ENCODE measurements around the gene PITPNM3.

The PITPNM3 gene

DNA sequence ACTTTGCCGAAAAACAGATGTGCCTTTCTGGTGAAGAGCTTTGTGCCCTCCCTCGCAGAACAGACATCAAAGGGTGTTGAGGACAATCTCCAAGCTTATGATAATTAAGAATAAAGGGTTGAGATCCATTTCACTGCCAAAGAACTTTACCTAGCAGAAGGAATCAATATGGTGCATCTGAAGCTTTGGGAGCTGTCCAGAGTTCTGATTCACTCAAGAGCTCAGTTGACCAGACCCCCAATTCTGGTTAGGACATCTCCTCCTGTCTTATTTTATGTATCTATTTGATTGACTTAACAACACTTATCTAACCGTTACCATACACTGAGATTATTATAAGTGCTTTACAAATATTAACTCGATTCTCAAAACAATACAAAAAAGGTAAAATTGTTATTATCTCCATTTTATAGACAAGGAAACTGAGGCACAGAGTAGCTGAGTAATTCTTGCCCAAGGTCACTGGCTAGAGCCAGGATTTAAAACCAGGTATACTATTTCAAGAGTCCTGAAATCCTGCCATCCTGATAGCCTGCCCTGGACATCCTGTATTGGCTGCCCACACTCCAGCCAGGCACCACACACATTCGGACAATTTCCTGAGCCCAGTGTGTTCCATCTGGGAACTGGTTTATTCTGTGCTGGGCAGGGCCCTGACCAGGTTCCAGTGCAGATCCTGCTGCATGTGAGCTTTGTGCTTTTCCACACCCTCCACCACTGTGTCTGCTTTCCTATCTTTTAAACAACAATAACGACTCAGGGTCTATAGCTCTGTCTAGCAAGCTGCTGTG is 29.8 kb downstream of the PITPNM3 start:
- DNase-seq (ENCODE audit: low read depth in 2 of 2), result no peak

GRCh38 chr17:6525731-6526130 is 30.6 kb downstream of the PITPNM3 start:
- no peak for DNase-seq (ENCODE audit: low read depth in 2 of 2)

GRCh38 chr17:6525141-6525540 is 31.2 kb downstream of the PITPNM3 start:
- no peak for DNase-seq (ENCODE audit: low read depth in 2 of 2)

DNA sequence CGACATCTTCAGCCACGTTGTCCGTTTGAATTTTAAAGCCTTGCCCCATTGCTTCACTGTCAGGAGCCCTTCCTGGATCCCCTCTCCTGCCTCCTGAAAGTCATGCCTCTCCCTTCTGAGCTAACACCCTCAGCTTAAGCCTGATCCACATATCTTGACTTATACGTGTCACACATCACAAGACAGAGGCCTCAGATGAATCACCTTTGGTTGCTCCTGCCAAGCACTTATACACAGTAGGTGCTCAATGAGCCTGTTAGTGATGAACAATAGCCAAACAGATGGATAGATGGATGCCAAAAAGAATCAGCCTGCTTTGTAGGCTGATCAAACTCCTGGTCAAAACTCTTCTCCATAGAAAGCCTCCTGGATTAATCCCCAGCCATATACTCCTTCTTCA is 31.8 kb downstream of the PITPNM3 start:
- DNase-seq (ENCODE audit: low read depth in 2 of 2), result no peak

DNA sequence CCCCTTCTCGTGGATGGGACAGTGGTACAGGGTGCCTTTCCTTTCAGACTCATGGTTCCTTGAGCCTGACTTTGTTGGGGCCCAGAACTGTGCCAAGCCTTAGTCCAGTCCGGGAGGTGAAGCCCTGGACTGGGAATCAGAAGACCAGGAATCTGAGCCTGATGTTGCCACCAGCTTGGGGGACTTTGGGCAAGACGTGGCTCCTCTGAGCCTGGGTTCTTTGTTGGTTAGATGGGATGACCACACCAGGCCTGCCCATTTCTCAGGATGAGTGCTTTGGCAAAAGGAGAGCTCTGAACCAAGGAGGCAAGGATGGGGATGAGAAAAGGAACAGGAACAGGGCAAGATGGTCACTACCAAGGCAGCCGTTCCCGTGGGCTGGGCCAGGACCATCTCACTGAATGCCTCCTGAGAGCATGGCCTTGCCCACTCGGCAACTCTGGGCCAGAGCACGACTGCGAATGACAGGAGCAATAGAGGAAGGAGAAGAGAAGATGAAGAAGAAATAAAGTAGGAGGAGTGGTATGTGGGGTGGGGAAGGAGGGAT is 32.5 kb downstream of the PITPNM3 start:
- DNase-seq (ENCODE audit: low read depth in 2 of 2), result no peak

DNA sequence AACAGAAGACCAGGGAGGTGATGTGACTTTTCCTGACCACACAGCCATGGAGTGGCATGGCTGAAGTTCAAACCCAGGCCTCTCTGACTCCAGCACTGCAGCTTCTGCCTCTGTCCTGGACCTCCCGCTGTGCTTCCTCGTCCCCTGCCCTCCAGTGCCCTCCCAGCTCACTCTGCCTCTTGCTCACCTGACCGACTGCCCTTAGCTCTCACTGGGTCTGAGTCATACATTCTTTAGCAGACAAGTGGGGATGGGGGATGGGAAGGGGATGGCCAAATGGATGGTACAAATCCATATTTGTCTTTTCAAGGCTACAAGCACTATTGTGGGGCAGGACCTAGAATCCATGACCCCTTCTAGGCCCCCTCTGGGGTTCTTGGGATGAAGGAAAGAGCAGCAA is 33.0 kb downstream of the PITPNM3 start:
- no peak for DNase-seq (ENCODE audit: low read depth in 2 of 2)

GRCh38 chr17:6521586-6521985 is 34.8 kb downstream of the PITPNM3 start:
- no peak for DNase-seq (ENCODE audit: low read depth in 2 of 2)

- DNase-seq (ENCODE audit: low read depth in 2 of 2), result no peak
Measured at GRCh38 chr17:6517062-6517461, 39.3 kb downstream of the PITPNM3 start.

- DNase-seq (ENCODE audit: low read depth in 2 of 2), result no peak
Measured at GRCh38 chr17:6514371-6514770, 42.0 kb downstream of the PITPNM3 start.

DNA sequence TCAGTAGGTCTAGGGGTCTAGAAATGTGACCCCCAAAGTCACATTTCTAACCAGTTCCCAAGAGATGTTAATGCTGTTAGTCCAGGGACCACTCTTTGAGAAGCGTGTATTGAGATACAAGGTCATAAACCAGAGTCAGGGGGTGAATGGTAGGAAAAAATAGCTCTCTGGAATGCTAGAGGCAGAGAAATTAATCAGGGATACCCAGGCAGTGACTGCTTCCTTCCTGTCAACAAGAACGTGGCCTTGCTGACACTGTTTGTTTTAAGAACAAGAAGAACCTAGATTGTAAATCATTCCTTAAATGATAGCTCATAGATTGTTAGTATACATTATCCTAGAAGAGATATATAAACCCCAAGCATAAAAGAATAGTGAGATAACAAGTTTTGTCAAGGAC is 43.8 kb downstream of the PITPNM3 start:
- DNase-seq (ENCODE audit: low read depth in 2 of 2), result no peak

- no peak for DNase-seq (ENCODE audit: low read depth in 2 of 2)
Measured at GRCh38 chr17:6510321-6510977, 45.9 kb downstream of the PITPNM3 start.

GRCh38 chr17:6509921-6510320 is 46.4 kb downstream of the PITPNM3 start:
- DNase-seq (ENCODE audit: low read depth in 2 of 2), result no peak

DNA sequence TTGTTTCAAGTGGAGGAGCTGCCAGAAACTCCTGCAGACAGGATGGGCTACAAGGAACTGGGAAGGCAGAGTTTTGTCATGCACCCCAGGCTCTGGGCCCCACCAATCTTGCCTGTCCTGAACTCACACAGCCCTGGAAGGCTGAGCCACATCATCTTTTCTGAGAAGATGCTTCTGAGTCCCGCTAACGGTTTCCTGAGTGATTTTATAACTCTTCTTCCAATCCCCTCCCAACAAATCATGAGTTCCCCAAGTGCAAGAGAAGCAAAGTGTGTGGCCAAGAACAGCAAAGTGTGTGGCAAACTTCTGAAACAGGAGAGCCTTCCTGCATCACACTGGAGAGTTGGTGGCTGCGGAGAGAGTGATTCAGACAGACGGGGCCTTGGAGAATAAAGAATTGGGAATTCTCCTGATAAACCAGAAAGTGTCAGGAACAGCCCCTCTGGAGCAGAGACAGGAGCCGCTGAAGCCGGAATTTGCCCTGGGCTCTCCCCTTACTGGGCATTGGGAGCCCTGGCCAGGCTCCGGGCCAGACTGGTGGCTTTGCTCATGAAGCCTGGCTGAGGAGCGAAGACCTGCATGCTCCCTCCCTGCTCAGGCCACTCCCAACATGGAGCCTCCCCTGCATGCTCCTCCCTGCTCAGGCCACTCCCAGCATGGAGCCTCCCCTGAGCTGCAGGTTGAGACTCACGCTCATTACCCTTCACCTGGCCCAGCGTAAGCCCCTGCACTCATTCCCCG is 47.2 kb downstream of the PITPNM3 start:
- no peak for DNase-seq (ENCODE audit: low read depth in 2 of 2)

GRCh38 chr17:6508519-6509030 is 47.8 kb downstream of the PITPNM3 start:
- no peak for DNase-seq (ENCODE audit: low read depth in 2 of 2)

DNA sequence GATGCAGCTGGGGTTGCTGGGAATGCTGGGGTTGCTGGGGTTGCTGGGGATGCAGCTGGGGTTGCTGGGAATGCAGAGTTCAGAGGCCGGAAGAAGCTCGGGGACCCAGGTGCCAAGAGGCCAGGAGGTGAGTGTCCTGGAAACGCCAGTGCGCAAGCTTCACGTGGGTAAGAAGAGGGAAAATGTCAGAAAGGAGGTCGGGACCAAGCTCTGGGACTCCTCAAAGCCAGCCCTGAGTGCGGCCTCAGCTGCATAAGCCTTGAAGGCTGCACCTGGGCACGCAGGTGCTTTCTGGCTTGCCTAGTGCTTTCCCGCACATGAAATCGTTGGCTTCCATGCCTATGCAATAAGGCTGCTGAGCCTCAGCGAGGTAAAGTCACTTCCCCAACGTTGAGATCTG is 48.3 kb downstream of the PITPNM3 start:
- no peak for DNase-seq (ENCODE audit: low read depth in 2 of 2)

DNA sequence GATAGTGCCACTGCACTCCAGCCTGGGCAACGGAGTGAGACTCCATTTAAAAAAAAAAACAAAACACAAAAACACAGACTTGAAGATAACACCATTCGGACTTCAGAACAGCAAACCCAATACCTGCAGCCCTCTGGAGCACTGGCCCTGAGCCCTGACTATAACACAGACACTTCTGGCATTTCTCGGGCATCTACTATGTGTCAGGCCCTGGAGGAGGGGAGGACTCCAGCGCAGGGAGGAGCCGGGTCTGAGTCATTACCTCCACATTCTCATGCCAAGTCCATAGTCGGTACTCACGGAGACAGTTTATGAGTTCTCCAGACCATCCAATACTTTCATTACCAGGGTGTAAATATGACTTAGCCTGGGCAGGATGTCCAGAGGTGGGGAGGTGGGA is 48.8 kb downstream of the PITPNM3 start:
- DNase-seq (ENCODE audit: low read depth in 2 of 2), result no peak

- no peak for DNase-seq (ENCODE audit: low read depth in 2 of 2)
Measured at GRCh38 chr17:6506679-6507231, 49.6 kb downstream of the PITPNM3 start.

- DNase-seq (ENCODE audit: low read depth in 2 of 2), result no peak
Measured at GRCh38 chr17:6505425-6506142, 50.8 kb downstream of the PITPNM3 start.

DNA sequence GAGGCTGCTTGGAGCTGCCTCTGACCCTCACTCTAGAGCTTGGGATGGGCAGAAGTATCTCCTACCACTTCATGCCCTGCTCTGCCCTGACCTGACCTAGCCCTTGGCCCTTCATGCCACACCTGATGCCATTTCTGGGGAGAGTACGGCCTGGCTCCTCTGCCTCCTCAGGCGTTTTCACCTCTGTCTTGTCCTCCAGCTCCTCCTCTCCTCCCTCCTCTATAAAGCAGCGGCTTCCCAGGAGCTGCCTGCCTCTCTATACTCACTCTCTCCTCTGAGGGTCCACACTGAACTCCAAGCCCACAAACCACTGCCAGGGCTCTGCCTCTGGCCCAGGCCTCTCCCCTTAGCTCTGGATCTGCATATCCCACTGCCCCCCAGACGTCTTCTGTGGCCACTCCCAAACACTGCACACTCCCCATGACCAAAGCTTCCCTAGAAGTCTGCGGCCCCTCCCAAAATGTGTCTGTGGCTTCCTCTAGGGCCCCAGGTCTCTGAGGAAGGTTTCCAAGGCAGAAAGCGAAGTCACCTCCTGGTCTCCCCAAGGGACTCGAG is 52.6 kb downstream of the PITPNM3 start:
- DNase-seq (ENCODE audit: low read depth in 2 of 2), result no peak

- no peak for DNase-seq (ENCODE audit: low read depth in 2 of 2)
Measured at GRCh38 chr17:6502871-6503509, 53.4 kb downstream of the PITPNM3 start.
